Chondrocyte (in vitro differentiated cells): ENCODE measurements around the gene TRIM71. TPM values are rescaled to one million over a fixed set of nuclear protein-coding genes. Genes with fewer than 3 reads are reported as not detected.

Experiments
- DNase-seq: peaks from one replicate; pipeline ENCODE4 v3.0.0; 2021; ENCODE audit warnings: mixed read lengths, low spot score
- H3K27ac Mint-ChIP-seq: one replicate; pipeline ENCODE4 v1.8.0; 2021; ENCODE audit warnings: mild to moderate bottlenecking, moderate library complexity, mixed read lengths; ENCODE audit not compliant: unreplicated experiment
- H3K27me3 Mint-ChIP-seq: 2 replicates; pipeline ENCODE4 v1.8.0; 2021; ENCODE audit warnings: low read depth, mixed read lengths
- H3K36me3 Mint-ChIP-seq: 2 replicates; pipeline ENCODE4 v1.8.0; 2021; ENCODE audit warnings: low read depth, mixed read lengths
- H3K4me1 Mint-ChIP-seq: 2 replicates; pipeline ENCODE4 v1.8.0; 2021; ENCODE audit warnings: low read depth, mild to moderate bottlenecking, mixed read lengths
- H3K4me3 Mint-ChIP-seq: one replicate; pipeline ENCODE4 v1.8.0; 2021; ENCODE audit warnings: mild to moderate bottlenecking, moderate library complexity, mixed read lengths; ENCODE audit not compliant: unreplicated experiment
- H3K9me3 Mint-ChIP-seq: 2 replicates; pipeline ENCODE4 v1.8.0; 2021; ENCODE audit warnings: low read depth, mixed read lengths
- CTCF ChIP-seq: fragments of 200-600 bp; sonication (generic); IDR thresholded peaks from 2 replicates; pipeline ENCODE4 v1.5.0; 2021; ENCODE audit warnings: antibody characterized with exemption, mild to moderate bottlenecking, moderate library complexity
- total RNA-seq: library from RNA; stranded (reverse); gene quantifications from 3 replicates; pipeline ENCODE4 v1.2.1, GENCODE V29; 2021

TRIM71 gene
- total RNA-seq, 1 donor from 2014 or later: 0.05 TPM

- no peak overlapping the region for H3K27ac Mint-ChIP-seq
- DNase-seq: no peak
- H3K4me3 Mint-ChIP-seq: no peak overlapping the region
- H3K27me3 Mint-ChIP-seq: no peaks in the 10 kb centered on the region
- H3K4me1 Mint-ChIP-seq: peaks cover 6% of the 10 kb centered on the region
- H3K9me3 Mint-ChIP-seq: no peaks in the 10 kb centered on the region
- H3K36me3 Mint-ChIP-seq: no peaks in the 10 kb centered on the region
- TF ChIP-seq CTCF: no peak
Observed at GRCh38 chr3:32841867-32842470, 24.2 kb downstream of the TRIM71 start.

- Mint-ChIP-seq H3K9me3 (no peaks in the 10 kb centered on the region), H3K4me3 (no peak overlapping the region), H3K36me3 (no peaks in the 10 kb centered on the region), H3K27me3 (no peaks in the 10 kb centered on the region), H3K27ac (no peak overlapping the region), H3K4me1 (peaks cover 6% of the 10 kb centered on the region)
- DNase-seq: no peak
- TF ChIP-seq CTCF: no peak
Observed at GRCh38 chr3:32842531-32842931, 24.7 kb downstream of the TRIM71 start.

GRCh38 chr3:32842987-32843386 is 25.2 kb downstream of the TRIM71 start:
- Mint-ChIP-seq H3K4me1 (peaks cover 6% of the 10 kb centered on the region), H3K27me3 (no peaks in the 10 kb centered on the region), H3K9me3 (no peaks in the 10 kb centered on the region), H3K4me3 (no peak overlapping the region), H3K36me3 (no peaks in the 10 kb centered on the region), H3K27ac (no peak overlapping the region)
- TF ChIP-seq CTCF: no peak
- DNase-seq: no peak

- Mint-ChIP-seq H3K4me1 (peaks cover 6% of the 10 kb centered on the region), H3K27me3 (no peaks in the 10 kb centered on the region), H3K9me3 (no peaks in the 10 kb centered on the region), H3K36me3 (no peaks in the 10 kb centered on the region), H3K27ac (no peak overlapping the region), H3K4me3 (no peak overlapping the region)
- TF ChIP-seq CTCF: no peak
- DNase-seq: no peak
Observed at GRCh38 chr3:32843510-32844321, 25.9 kb downstream of the TRIM71 start.

GRCh38 chr3:32844322-32844654 is 26.5 kb downstream of the TRIM71 start:
- DNase-seq: no peak
- no peak for TF ChIP-seq CTCF
- no peak overlapping the region for H3K4me3 Mint-ChIP-seq
- H3K27ac Mint-ChIP-seq: no peak overlapping the region
- no peaks in the 10 kb centered on the region for H3K36me3 Mint-ChIP-seq
- no peaks in the 10 kb centered on the region for H3K9me3 Mint-ChIP-seq
- H3K4me1 Mint-ChIP-seq: peaks cover 6% of the 10 kb centered on the region
- no peaks in the 10 kb centered on the region for H3K27me3 Mint-ChIP-seq
